PC-9 (cell line): ENCODE measurements around the gene RRP15.

Source experiments
- CTCF ChIP-seq: fragments of 200-600 bp; sonication (generic); conservative IDR thresholded peaks from 2 replicates; pipeline ENCODE4 v1.6.1; 2017; ENCODE audit warnings: mixed run types, antibody characterized with exemption, mild to moderate bottlenecking, moderate library complexity
- EZH2 ChIP-seq: fragments of 200-600 bp; sonication (generic); IDR thresholded peaks from 2 replicates; pipeline ENCODE4 v1.8.0; 2017; ENCODE audit warnings: antibody characterized with exemption, low read depth

- TF ChIP-seq CTCF (peak; percentile 60), EZH2 (no peak)
These were observed 14.3 kb downstream of the RRP15 start for GRCh38 chr1:218299416-218299815.
